ENCODE measurements around the gene MVB12B.

GRCh38 chr9:126295936-126296600, 30.6 kb upstream of the MVB12B start:
- TF ChIP-seq, protein P1, sequence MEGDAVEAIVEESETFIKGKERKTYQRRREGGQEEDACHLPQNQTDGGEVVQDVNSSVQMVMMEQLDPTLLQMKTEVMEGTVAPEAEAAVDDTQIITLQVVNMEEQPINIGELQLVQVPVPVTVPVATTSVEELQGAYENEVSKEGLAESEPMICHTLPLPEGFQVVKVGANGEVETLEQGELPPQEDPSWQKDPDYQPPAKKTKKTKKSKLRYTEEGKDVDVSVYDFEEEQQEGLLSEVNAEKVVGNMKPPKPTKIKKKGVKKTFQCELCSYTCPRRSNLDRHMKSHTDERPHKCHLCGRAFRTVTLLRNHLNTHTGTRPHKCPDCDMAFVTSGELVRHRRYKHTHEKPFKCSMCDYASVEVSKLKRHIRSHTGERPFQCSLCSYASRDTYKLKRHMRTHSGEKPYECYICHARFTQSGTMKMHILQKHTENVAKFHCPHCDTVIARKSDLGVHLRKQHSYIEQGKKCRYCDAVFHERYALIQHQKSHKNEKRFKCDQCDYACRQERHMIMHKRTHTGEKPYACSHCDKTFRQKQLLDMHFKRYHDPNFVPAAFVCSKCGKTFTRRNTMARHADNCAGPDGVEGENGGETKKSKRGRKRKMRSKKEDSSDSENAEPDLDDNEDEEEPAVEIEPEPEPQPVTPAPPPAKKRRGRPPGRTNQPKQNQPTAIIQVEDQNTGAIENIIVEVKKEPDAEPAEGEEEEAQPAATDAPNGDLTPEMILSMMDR (IDR thresholded peaks at IDR 0.05), result no peak
- no peak for TF ChIP-seq POLR2A (IDR thresholded peaks at IDR 0.05)
- TF ChIP-seq EP300 (IDR thresholded peaks at IDR 0.05), result no peak
- TF ChIP-seq POLR2AphosphoS5 (IDR thresholded peaks at IDR 0.05), result no peak
